Measurements from ENCODE around the gene CTLA4.

CTLA4 gene

DNA sequence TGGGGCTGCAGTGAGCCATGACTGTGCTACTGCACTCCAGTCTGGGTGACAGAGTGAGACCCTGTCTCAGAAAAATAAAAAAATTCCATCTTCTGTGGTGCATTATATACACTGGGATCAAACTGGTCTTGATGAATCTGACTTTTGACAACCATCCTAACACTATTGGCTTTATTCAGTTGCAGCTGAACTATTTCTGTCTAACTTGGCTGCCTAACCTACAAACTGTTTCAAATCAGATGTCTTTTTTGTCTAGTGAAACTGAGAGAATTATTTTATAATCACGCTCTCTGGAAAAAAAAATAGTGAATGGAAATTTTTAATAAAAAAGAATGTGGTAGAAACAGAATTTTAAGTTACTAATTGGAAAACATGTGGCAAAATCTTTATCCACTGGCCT is 15.0 kb downstream of the CTLA4 start:
- ChIA-PET POLR2A (no interaction called here), CTCF (no interaction called here)

DNA sequence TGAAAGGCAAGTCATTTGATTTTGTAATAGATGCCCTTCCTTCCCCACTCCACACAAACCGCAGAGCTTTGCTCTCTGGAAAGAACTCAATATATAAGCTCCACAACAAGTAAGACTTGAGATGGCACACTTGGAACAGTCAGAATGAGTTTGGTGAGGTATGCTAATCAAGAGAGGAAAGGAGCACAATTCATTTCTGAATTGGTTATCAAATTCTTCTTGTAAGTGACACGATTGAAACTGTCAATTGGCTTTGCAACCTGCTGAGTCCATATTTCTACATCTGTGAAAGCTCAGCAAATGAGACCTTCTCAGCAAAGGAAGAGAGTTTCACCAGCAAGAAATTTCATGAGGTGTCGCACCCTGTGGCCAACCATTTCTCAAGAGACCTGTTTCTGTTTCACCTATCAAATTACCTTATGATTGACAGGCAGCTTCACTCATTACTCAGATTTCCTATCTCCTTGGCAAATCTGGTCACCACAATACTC is 19.1 kb downstream of the CTLA4 start:
- CTCF ChIA-PET = no interaction called here
- TF ChIP-seq CTBP1 (IDR thresholded peaks at IDR 0.05; ENCODE audit: borderline replicate concordance) = no peak
- TF ChIP-seq, protein P1, sequence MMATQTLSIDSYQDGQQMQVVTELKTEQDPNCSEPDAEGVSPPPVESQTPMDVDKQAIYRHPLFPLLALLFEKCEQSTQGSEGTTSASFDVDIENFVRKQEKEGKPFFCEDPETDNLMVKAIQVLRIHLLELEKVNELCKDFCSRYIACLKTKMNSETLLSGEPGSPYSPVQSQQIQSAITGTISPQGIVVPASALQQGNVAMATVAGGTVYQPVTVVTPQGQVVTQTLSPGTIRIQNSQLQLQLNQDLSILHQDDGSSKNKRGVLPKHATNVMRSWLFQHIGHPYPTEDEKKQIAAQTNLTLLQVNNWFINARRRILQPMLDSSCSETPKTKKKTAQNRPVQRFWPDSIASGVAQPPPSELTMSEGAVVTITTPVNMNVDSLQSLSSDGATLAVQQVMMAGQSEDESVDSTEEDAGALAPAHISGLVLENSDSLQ (IDR thresholded peaks at IDR 0.05) = peak; percentile 55
- no peak for TF ChIP-seq SUZ12 (IDR thresholded peaks at IDR 0.05)
- POLR2A ChIA-PET = interaction anchor here (0.6 kb wide), 1 partner anchor 151 kb away, joined by 3 read pairs; no protein-coding TSS in a partner anchor
- DNase-seq (ENCODE audit: extremely low spot score) = no peak

More for the DNA sequence above, 15.0 kb downstream of the CTLA4 start:
- TF ChIP-seq FOXA1 (IDR thresholded peaks at IDR 0.05) = no peak
- TF ChIP-seq NFRKB (IDR thresholded peaks at IDR 0.05) = no peak
- no peak for TF ChIP-seq FOXK2 (IDR thresholded peaks at IDR 0.05)
- no peak for TF ChIP-seq BHLHE40 (IDR thresholded peaks at IDR 0.05; ENCODE audit: borderline replicate concordance)
- no peak for TF ChIP-seq HDGF (IDR thresholded peaks at IDR 0.05; ENCODE audit: borderline replicate concordance)
- TF ChIP-seq ZNF384 (IDR thresholded peaks at IDR 0.05) = no peak
- no peak for TF ChIP-seq SUZ12 (IDR thresholded peaks at IDR 0.05)
- TF ChIP-seq TARDBP (IDR thresholded peaks at IDR 0.05) = no peak
- TF ChIP-seq ARNT (IDR thresholded peaks at IDR 0.05) = no peak
- no peak for TF ChIP-seq ELF4 (IDR thresholded peaks at IDR 0.05)
- no peak for TF ChIP-seq L3MBTL2 (conservative IDR thresholded peaks at IDR 0.05)
- no peak for TF ChIP-seq SP1 (IDR thresholded peaks at IDR 0.05)
- TF ChIP-seq, protein P1 (IDR thresholded peaks at IDR 0.05) = no peak
- TF ChIP-seq CTBP1 (IDR thresholded peaks at IDR 0.05; ENCODE audit: borderline replicate concordance) = no peak
- no peak for TF ChIP-seq LEF1 (IDR thresholded peaks at IDR 0.05; ENCODE audit: borderline replicate concordance)
- DNase-seq (ENCODE audit: extremely low spot score) = no peak

DNA sequence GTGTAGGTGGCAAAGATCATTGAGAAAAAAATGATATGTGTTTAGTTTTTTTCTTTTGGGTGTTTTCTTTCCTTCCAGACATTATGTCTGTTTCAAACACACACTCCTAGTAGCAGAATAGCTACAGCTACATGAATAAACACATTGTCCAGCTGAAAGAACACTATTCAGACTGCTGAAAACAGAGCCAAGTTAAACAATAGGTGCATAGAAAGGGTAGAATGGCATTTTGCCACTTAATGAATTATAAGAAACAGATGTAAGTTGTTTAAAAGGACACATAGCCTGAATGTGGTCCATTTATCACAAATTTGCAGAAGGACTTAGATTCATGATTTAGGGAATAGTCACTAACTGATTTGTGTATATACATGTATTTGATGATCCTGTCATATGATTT is 20.1 kb downstream of the CTLA4 start:
- DNase-seq (ENCODE audit: extremely low spot score) = no peak
- CTCF ChIA-PET = no interaction called here
- TF ChIP-seq L3MBTL2 (conservative IDR thresholded peaks at IDR 0.05) (no peak), SP1 (IDR thresholded peaks at IDR 0.05) (no peak)
- POLR2A ChIA-PET = interaction anchor here (0.6 kb wide), 1 partner anchor 152 kb away, joined by 3 read pairs; no protein-coding TSS in a partner anchor

DNA sequence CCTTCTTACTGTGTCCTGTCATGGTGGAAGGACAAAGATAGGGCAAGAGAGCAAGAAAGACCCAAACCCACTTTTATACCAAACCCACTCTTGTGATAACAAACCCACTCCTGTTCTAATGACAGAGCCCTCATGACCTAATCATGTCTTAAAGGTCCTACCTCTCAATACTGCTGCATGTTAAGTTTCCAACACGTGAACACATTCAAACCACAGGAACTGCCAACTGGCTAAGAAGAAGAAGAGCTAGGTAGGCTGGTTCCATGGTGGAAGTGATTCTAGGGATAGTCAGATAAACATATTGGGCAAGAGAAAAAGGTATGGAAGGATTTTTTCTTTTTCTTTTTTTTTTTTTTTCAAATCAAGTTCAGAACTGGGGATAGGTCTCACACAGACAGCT is 22.0 kb downstream of the CTLA4 start:
- ChIA-PET CTCF (no interaction called here), POLR2A (no interaction called here)
- DNase-seq (ENCODE audit: extremely low spot score) = no peak
- no peak for TF ChIP-seq ZNF384 (IDR thresholded peaks at IDR 0.05)
- TF ChIP-seq TARDBP (IDR thresholded peaks at IDR 0.05) = no peak
- TF ChIP-seq SP1 (IDR thresholded peaks at IDR 0.05) = no peak
- TF ChIP-seq CTBP1 (IDR thresholded peaks at IDR 0.05; ENCODE audit: borderline replicate concordance) = no peak
- TF ChIP-seq NFRKB (IDR thresholded peaks at IDR 0.05) = no peak

DNA sequence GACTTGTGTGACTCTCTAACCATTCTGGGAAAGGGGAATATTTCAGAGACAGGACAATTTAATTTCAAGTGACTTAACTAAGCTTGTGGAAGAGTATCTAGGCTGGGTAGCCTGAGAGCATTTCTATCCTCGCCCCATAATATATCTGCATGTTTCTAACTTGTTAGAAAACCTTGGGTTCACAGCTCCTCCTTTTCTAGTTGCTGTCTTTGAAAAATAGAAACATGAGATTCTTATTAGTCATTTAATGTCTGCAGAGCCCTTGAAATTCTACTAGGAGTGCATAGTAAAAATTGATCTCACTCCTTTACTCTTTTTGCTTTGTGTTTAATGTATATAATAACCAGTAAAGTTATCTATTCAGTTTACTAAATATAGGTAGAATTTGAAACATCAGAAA is 22.4 kb downstream of the CTLA4 start:
- CTCF ChIA-PET = no interaction called here
- TF ChIP-seq HDGF (IDR thresholded peaks at IDR 0.05; ENCODE audit: borderline replicate concordance) (no peak), ZNF384 (IDR thresholded peaks at IDR 0.05) (no peak), SP1 (IDR thresholded peaks at IDR 0.05) (no peak), ARNT (IDR thresholded peaks at IDR 0.05) (no peak)
- DNase-seq (ENCODE audit: extremely low spot score) = no peak
- POLR2A ChIA-PET = no interaction called here

DNA sequence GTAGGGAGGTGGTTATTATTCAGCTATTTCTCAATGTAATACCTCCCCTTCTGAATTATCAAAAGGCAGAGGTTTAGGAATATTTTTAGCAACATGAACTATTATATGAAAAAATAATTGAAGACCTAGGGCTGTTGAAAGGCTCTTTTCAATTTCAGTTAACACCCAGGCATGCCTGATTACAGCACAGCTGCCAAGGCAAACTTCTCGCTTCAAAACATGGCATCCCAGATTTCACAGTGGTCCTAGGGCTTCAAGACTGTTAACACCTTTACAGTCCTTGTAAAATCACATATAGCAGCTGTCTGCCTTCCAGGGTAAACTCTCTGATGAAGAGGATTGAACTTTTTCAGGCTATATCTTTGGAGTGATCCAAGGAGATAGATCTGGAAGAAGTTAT is 23.2 kb downstream of the CTLA4 start:
- CTCF ChIA-PET = no interaction called here
- TF ChIP-seq BHLHE40 (IDR thresholded peaks at IDR 0.05; ENCODE audit: borderline replicate concordance) (no peak), LEF1 (IDR thresholded peaks at IDR 0.05; ENCODE audit: borderline replicate concordance) (no peak), SP1 (IDR thresholded peaks at IDR 0.05) (no peak), FOXK2 (IDR thresholded peaks at IDR 0.05) (no peak), FOXM1 (IDR thresholded peaks at IDR 0.05; ENCODE audit: borderline replicate concordance) (no peak), ARNT (IDR thresholded peaks at IDR 0.05) (no peak), HDGF (IDR thresholded peaks at IDR 0.05; ENCODE audit: borderline replicate concordance) (no peak), SUZ12 (IDR thresholded peaks at IDR 0.05) (no peak), CTBP1 (IDR thresholded peaks at IDR 0.05; ENCODE audit: borderline replicate concordance) (no peak), L3MBTL2 (conservative IDR thresholded peaks at IDR 0.05) (no peak), ELF4 (IDR thresholded peaks at IDR 0.05) (no peak), FOXA1 (IDR thresholded peaks at IDR 0.05) (no peak), NFRKB (IDR thresholded peaks at IDR 0.05) (no peak), TARDBP (IDR thresholded peaks at IDR 0.05) (no peak), ZNF384 (IDR thresholded peaks at IDR 0.05) (no peak)
- TF ChIP-seq, protein P1 (IDR thresholded peaks at IDR 0.05) = no peak
- POLR2A ChIA-PET = no interaction called here
- no peak for DNase-seq (ENCODE audit: extremely low spot score)

DNA sequence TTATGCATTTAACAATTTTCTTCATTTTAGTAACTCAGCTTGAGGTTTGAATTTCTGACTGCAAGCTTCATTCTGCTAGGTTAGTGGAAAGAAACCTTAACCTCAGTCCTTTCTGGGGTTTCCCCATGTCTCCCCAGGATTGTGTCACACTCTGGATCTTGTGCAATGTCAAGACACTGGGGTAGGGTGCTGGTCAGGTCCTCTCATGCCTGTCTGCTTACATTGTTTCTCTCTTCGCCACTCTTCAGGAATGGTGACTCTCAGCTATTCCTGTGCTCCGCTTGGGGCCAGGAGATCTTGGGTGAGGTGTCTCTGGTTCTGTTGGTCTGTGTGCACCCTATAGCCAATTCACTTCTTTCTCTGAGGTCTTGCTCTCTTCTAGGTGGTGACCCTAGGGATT is 23.9 kb downstream of the CTLA4 start:
- TF ChIP-seq, protein P1 (IDR thresholded peaks at IDR 0.05) = no peak
- no peak for TF ChIP-seq ARNT (IDR thresholded peaks at IDR 0.05)
- TF ChIP-seq BHLHE40 (IDR thresholded peaks at IDR 0.05; ENCODE audit: borderline replicate concordance) = no peak
- TF ChIP-seq ZNF384 (IDR thresholded peaks at IDR 0.05) = no peak
- no peak for TF ChIP-seq LEF1 (IDR thresholded peaks at IDR 0.05; ENCODE audit: borderline replicate concordance)
- no peak for TF ChIP-seq L3MBTL2 (conservative IDR thresholded peaks at IDR 0.05)
- CTCF ChIA-PET = no interaction called here
- no peak for DNase-seq (ENCODE audit: extremely low spot score)
- POLR2A ChIA-PET = no interaction called here

Measured in HEK293T (cell line).